Measurements from ENCODE around the gene SUN5. TPM values are rescaled to one million over a fixed set of nuclear protein-coding genes. Genes with fewer than 3 reads are reported as not detected.

Gene SUN5
- total RNA-seq, 4 donors from 2014 or later = not detected

DNA sequence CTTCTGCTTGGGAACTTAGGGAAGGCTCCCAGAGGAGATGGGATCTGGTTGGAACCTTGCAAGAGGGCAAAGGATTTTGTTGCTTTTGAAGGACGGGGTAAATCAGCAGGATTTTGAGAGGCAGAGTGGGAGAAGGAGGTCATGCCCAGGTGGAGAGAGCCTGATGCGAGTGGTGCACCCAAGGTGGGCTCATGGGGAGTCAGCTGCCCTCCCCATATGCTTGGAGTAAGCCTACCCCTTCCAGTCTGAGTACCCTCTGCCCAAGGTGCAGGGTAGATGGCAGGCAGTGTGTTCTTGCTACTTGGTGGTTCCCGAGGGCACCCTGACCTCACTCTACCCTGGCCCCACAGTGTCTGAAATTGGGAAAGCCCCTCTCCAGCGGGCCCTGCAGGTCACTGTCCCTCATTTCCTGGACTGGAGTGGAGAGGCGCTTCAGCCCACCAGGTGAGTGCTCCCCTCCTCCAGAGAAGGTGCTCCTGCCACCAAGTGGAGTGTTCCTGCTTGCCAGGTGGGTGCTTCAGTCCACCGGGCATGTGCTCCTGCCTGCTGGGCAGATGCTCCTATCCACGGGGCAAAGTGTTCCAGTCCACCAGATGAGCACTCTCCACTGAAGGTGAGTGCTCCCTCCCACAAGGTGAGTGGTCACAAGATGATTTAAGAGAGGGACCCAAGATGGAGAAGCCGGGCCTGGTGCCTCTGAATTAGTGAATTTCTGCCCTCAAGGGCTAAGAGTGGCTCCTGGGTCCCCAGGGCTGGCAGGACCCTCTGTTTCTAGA, 6.6 kb upstream of the SUN5 start:
- ATAC-seq (ENCODE audit: low FRiP score) = no peak
- no peak for TF ChIP-seq CTCF (IDR thresholded peaks at IDR 0.05)
- DNase-seq (ENCODE audit: low spot score) = no peak

GRCh38 chr20:33010133-33010504, 5.9 kb upstream of the SUN5 start:
- DNase-seq (ENCODE audit: low spot score) (no peak), ATAC-seq (ENCODE audit: low FRiP score) (no peak)
- no peak for TF ChIP-seq CTCF (IDR thresholded peaks at IDR 0.05)

GRCh38 chr20:33009214-33010132, 5.2 kb upstream of the SUN5 start:
- no peak for TF ChIP-seq CTCF (IDR thresholded peaks at IDR 0.05)
- ATAC-seq (ENCODE audit: low FRiP score) = no peak
- DNase-seq (ENCODE audit: low spot score) = no peak

- DNase-seq (ENCODE audit: low spot score) (no peak), ATAC-seq (ENCODE audit: low FRiP score) (no peak)
- no peak for TF ChIP-seq CTCF (IDR thresholded peaks at IDR 0.05)
Measured at GRCh38 chr20:33008336-33009213, 4.3 kb upstream of the SUN5 start.

- DNase-seq (ENCODE audit: low spot score) = no peak
- TF ChIP-seq CTCF (IDR thresholded peaks at IDR 0.05) = no peak
- no peak for ATAC-seq (ENCODE audit: low FRiP score)
Measured at GRCh38 chr20:33007376-33008335, 3.4 kb upstream of the SUN5 start, which contains the start of gene BPIFB2. BPIFB2 (plus strand) TSS chr20:33007704; CDS start chr20:33008575, 871 bp downstream.
